B cell (primary cell): ENCODE measurements around the gene ST6GALNAC5.

Experiments
- CTCF ChIP-seq: fragments of 200-600 bp; IDR thresholded peaks from one replicate; pipeline ENCODE4 v1.8.0; 2022; ENCODE audit warnings: antibody characterized with exemption, mild to moderate bottlenecking
- EZH2 ChIP-seq: IDR thresholded peaks from 2 replicates; pipeline ENCODE4 v1.6.1; 2012; ENCODE audit warnings: borderline replicate concordance, low read depth, mild to moderate bottlenecking, moderate library complexity, low read length; ENCODE audit not compliant: insufficient read depth, poor library complexity, severe bottlenecking

GRCh38 chr1:77063118-77063517, 195.8 kb downstream of the ST6GALNAC5 start:
- TF ChIP-seq CTCF = no peak
- TF ChIP-seq EZH2 = no peak
